ENCODE results near the gene SHROOM4.

GRCh38 chrX:50577326-50577725 is 236.7 kb downstream of the SHROOM4 start:
- TF ChIP-seq TAF1 (CRISPR knock-in tag; IDR thresholded peaks at IDR 0.05) (no peak), RAD51 (IDR thresholded peaks at IDR 0.05; ENCODE audit: borderline replicate concordance) (no peak), FOSL1 (CRISPR knock-in tag; IDR thresholded peaks at IDR 0.05; ENCODE audit: borderline replicate concordance) (no peak), NFAT5 (CRISPR knock-in tag; IDR thresholded peaks at IDR 0.05) (no peak), TEAD3 (CRISPR knock-in tag; optimal IDR thresholded peaks at IDR 0.05; ENCODE audit: borderline replicate concordance) (no peak), POLR2A (IDR thresholded peaks at IDR 0.05; ENCODE audit: insufficient read depth in 1 of 2, low read depth in 2 of 2, low read length in 2 of 2) (no peak), CENPX (CRISPR knock-in tag; IDR thresholded peaks at IDR 0.05) (no peak), NBN (conservative IDR thresholded peaks at IDR 0.05) (no peak)

Data from HepG2 (cell line).